Measurements from ENCODE around the gene EDN1. TPM values are rescaled to one million over a fixed set of nuclear protein-coding genes. Genes with fewer than 3 reads are reported as not detected.
A peak's percentile ranks its signal among the peaks of the same experiment; 100 is the strongest.
"Not testable (repeated sequence)": the region's sequence is repeated elsewhere in the genome, so short reads cannot be mapped to it uniquely, and the experiment has no call there.

The EDN1 gene
- total RNA-seq, 4 donors from 2014 or later: 3.0 to 11.8 (median 5.9) TPM

DNA sequence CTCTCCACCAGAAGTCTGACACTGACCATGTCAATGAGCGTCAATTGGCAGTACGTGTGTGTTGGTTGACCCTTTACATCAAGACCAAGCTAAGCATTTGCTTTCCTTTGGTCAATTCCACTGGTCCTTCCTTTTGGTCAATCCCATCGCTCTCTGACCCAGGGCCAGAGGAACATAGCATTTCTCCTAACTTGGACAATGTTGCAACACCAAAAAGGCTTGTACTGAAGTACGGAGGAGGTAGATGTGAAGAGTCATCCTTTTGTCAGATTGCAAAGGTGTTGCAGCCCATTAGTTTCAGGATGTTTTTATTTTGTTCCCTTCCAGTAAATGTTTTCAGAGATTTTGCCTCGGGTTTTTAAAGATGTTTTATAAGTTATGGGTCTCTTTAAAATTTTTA lies 24.6 kb downstream of the EDN1 start:
- intact Hi-C loops (cut with DNase I): no loop called here
- Histone ChIP-seq H3K9me3 (no peaks in the 10 kb centered on the region), H3K4me3 (no peak overlapping the region), H3K27ac (peak overlapping the region in 1 of 4 donors; percentile 45), H3K36me3 (no peaks in the 10 kb centered on the region), H3K27me3 (no peaks in the 10 kb centered on the region), H3K4me1 (peaks cover 0 to 17% (median 0%) of the 10 kb centered on the region in 3 donors)
- DNase-seq: no peak
- no peak for TF ChIP-seq POLR2A (IDR thresholded peaks at IDR 0.05)
- TF ChIP-seq, protein P1, sequence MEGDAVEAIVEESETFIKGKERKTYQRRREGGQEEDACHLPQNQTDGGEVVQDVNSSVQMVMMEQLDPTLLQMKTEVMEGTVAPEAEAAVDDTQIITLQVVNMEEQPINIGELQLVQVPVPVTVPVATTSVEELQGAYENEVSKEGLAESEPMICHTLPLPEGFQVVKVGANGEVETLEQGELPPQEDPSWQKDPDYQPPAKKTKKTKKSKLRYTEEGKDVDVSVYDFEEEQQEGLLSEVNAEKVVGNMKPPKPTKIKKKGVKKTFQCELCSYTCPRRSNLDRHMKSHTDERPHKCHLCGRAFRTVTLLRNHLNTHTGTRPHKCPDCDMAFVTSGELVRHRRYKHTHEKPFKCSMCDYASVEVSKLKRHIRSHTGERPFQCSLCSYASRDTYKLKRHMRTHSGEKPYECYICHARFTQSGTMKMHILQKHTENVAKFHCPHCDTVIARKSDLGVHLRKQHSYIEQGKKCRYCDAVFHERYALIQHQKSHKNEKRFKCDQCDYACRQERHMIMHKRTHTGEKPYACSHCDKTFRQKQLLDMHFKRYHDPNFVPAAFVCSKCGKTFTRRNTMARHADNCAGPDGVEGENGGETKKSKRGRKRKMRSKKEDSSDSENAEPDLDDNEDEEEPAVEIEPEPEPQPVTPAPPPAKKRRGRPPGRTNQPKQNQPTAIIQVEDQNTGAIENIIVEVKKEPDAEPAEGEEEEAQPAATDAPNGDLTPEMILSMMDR (IDR thresholded peaks at IDR 0.05): no peak
- 81 to 90% methylated on average over 5 of the region's 5 CpGs for WGBS, 2 donors

- Histone ChIP-seq H3K9me3 (no peaks in the 10 kb centered on the region), H3K4me1 (peaks cover 0 to 17% (median 0%) of the 10 kb centered on the region in 3 donors), H3K36me3 (no peaks in the 10 kb centered on the region), H3K27me3 (no peaks in the 10 kb centered on the region), H3K27ac (no peak overlapping the region), H3K4me3 (no peak overlapping the region)
- intact Hi-C loops (cut with DNase I): no loop called here
- no peak for TF ChIP-seq POLR2A (IDR thresholded peaks at IDR 0.05)
- TF ChIP-seq, protein P1 (IDR thresholded peaks at IDR 0.05): no peak
- no peak for DNase-seq
- WGBS, 2 donors: 84 to 91% methylated on average over 5 of the region's 5 CpGs
Measured at GRCh38 chr6:12315292-12316081, 25.3 kb downstream of the EDN1 start.

- Histone ChIP-seq H3K27ac (no peak overlapping the region), H3K36me3 (no peaks in the 10 kb centered on the region), H3K9me3 (no peaks in the 10 kb centered on the region), H3K4me3 (no peak overlapping the region), H3K27me3 (no peaks in the 10 kb centered on the region), H3K4me1 (peaks cover 0 to 14% (median 0%) of the 10 kb centered on the region in 3 donors)
- TF ChIP-seq, protein P1 (IDR thresholded peaks at IDR 0.05): no peak
- TF ChIP-seq POLR2A (IDR thresholded peaks at IDR 0.05): no peak
- intact Hi-C loops (cut with DNase I): no loop called here
- DNase-seq: no peak
- 50 to 69% methylated on average over 1 to 2 of the region's 2 CpGs for WGBS, 2 donors
Measured at GRCh38 chr6:12318749-12319148, 28.6 kb downstream of the EDN1 start.

DNA sequence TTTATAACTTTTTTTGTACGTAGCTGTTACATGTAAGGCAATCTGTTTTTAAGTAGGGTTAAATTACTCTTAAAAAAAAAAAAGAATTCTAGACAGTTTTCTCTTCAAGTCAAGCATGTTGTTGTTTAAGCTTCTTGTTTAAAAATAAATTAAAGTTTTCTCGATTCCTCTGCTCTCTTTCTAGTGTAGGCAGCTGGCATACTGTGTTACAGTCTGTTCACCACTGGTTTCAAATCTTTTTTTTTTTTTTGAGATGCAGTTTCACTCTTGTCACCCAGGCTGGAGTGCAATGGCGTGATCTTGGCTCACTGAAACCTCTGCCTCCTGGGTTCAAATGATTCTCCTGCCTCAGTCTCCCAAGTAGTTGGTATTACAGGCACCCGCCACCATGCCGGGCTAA lies 29.9 kb downstream of the EDN1 start:
- 90 to 94% methylated on average over 5 of the region's 5 CpGs for WGBS, 2 donors
- H3K36me3 ChIP-seq; H3K27me3 ChIP-seq; H3K4me3 ChIP-seq; DNase-seq; H3K27ac ChIP-seq; intact Hi-C loops (cut with DNase I); H3K9me3 ChIP-seq: not testable (repeated sequence)
- peaks cover 0 to 15% (median 4%) of the 10 kb centered on the region in 3 donors for H3K4me1 ChIP-seq

DNA sequence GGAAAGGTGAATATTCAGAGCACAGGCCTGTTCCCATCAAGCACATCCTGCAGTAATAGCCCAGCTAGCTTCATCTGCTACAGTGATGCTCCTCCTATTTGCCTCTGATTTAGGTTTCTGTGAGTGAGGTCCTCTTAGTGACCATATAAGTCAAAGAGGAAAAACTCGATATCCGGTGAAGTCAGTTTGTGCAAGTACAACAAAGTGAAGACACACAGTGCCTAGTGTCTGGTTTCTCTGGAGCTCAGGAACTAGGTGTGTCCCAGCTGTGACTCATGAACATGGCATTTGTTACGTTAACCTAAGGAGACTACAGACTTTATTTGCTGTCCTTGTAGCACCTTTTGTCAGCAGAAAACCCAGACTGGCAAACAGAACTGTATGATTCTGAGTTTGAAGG lies 33.9 kb downstream of the EDN1 start:
- no peak overlapping the region for H3K4me3 ChIP-seq
- H3K4me1 ChIP-seq: peaks cover 3 to 39% (median 4%) of the 10 kb centered on the region in 3 donors
- DNase-seq: no peak
- peak overlapping the region; percentile 71 to 83 (median 77) for H3K27ac ChIP-seq
- H3K27me3 ChIP-seq: no peaks in the 10 kb centered on the region
- no peaks in the 10 kb centered on the region for H3K9me3 ChIP-seq
- 23 to 43% methylated on average over 3 of the region's 3 CpGs for WGBS, 2 donors
- no peaks in the 10 kb centered on the region for H3K36me3 ChIP-seq
- intact Hi-C loops (cut with DNase I): no loop called here
- TF ChIP-seq POLR2A (IDR thresholded peaks at IDR 0.05): peak in 1 of 4 donors; percentile 18
- TF ChIP-seq, protein P1 (IDR thresholded peaks at IDR 0.05): no peak
